GM12878 (cell line): ENCODE measurements around the gene PPIB. TPM values are rescaled to one million over a fixed set of nuclear protein-coding genes. Genes with fewer than 3 reads are reported as not detected.

ENCODE experiments used
- ATAC-seq: fragments of 200-7000 bp; cut with Tn5 transposase; 3 replicates; pipeline ENCODE4 v1.9.1; 2020; ENCODE audit warnings: mild to moderate bottlenecking, moderate library complexity
- BruUV-seq: library from RNA; stranded (reverse); fragments of 400-500 nt; replicated peaks from 2 replicates; lab custom pipeline; 2021; lab: Mats Ljungman, UMichigan
- CTCF ChIA-PET: fragments of 300-600 bp; sonication (Branson Sonifier 250); formaldehyde crosslinking; extraction: SDS; loops from one replicate; lab custom pipeline; 2021; ENCODE audit warnings: inconsistent platforms; lab: Yijun Ruan, JAX
- POLR2A ChIA-PET: fragments of 350-600 bp; formaldehyde crosslinking; extraction: SDS; loops from one replicate; lab custom pipeline; 2021; ENCODE audit warnings: inconsistent platforms; lab: Charles Lee
- RAD21 ChIA-PET: fragments of 300-600 bp; sonication (Branson Sonifier 250); formaldehyde crosslinking; loops from one replicate; lab custom pipeline; 2023; ENCODE audit warnings: antibody characterized with exemption; ENCODE audit not compliant: unreplicated experiment; lab: Charles Lee
- SMC1A ChIA-PET: fragments of 300-600 bp; sonication (Branson Sonifier 250); formaldehyde crosslinking; loops from one replicate; lab custom pipeline; 2023; ENCODE audit not compliant: unreplicated experiment, uncharacterized antibody; lab: Charles Lee
- DNase-seq: peaks from one replicate; pipeline ENCODE4 v3.0.0-alpha.2; 2011; ENCODE audit warnings: low read depth, low spot score
- FAIRE-seq: peaks from 3 replicates; lab custom pipeline; 2011; peaks lifted over from hg19 to GRCh38; lab: Jason Lieb, UNC
- H2AFZ ChIP-seq: 2 replicates; pipeline ENCODE4 v1.6.0; 2011; ENCODE audit warnings: low read depth, low read length, control low read depth; ENCODE audit not compliant: control insufficient read depth
- H3K27ac ChIP-seq: 2 replicates; pipeline ENCODE4 v1.5.1; 2011; ENCODE audit warnings: control low read depth; ENCODE audit not compliant: control insufficient read depth, insufficient read depth
- H3K27me3 ChIP-seq, 2 experiments: replicated peaks in 1 of 2; 2 replicates each; pipeline versions ENCODE4 v1.6.0 to v1.6.1; 2011; ENCODE audit warnings: low read length in 1 of 2; ENCODE audit not compliant: control insufficient read depth in 2 of 2, insufficient read depth in 2 of 2
- H3K36me3 ChIP-seq, 2 experiments: 2 replicates each; pipeline ENCODE4 v1.5.1; 2011; ENCODE audit warnings: low read length in 1 of 2; ENCODE audit not compliant: control insufficient read depth in 2 of 2, insufficient read depth in 2 of 2
- H3K4me1 ChIP-seq: 2 replicates; pipeline ENCODE4 v1.6.1; 2011; ENCODE audit warnings: mild to moderate bottlenecking, low read length, moderate library complexity, mixed read lengths; ENCODE audit not compliant: control insufficient read depth, insufficient read depth
- H3K4me2 ChIP-seq: 2 replicates; pipeline ENCODE4 v1.6.0; 2011; ENCODE audit warnings: control low read depth; ENCODE audit not compliant: control insufficient read depth, insufficient read depth
- H3K4me3 ChIP-seq: fragments of 200-600 bp; sonication (generic); 2 replicates; pipeline ENCODE4 v1.5.1; 2016
- H3K79me2 ChIP-seq: 2 replicates; pipeline ENCODE4 v1.6.0; 2011; ENCODE audit warnings: low read length; ENCODE audit not compliant: control insufficient read depth, insufficient read depth
- H3K9ac ChIP-seq: 2 replicates; pipeline ENCODE4 v1.8.0; 2011; ENCODE audit warnings: low read length, control low read depth, mixed read lengths; ENCODE audit not compliant: control insufficient read depth, insufficient read depth
- H3K9me3 ChIP-seq: replicated peaks from 3 replicates; pipeline ENCODE4 v1.5.1; 2011; ENCODE audit warnings: mild to moderate bottlenecking, low read length; ENCODE audit not compliant: control insufficient read depth, insufficient read depth
- H4K20me1 ChIP-seq: 2 replicates; pipeline ENCODE4 v1.6.0; 2011; ENCODE audit not compliant: control insufficient read depth, insufficient read depth
- ASH2L ChIP-seq: fragments of 300-600, 200-600 bp; sonication (generic); IDR thresholded peaks from 2 replicates; pipeline ENCODE4 v1.6.1; 2017; ENCODE audit warnings: low read depth, mild to moderate bottlenecking, borderline replicate concordance
- ATF7 ChIP-seq: fragments of 450-650 bp; IDR thresholded peaks from 2 replicates; pipeline ENCODE4 v1.6.1; 2016; ENCODE audit warnings: low read depth, mild to moderate bottlenecking
- CHD4 ChIP-seq: fragments of 200-600 bp; sonication (generic); IDR thresholded peaks from 2 replicates; pipeline ENCODE4 v1.6.1; 2016; ENCODE audit warnings: mild to moderate bottlenecking
- EZH2 ChIP-seq: IDR thresholded peaks from 2 replicates; pipeline ENCODE4 v1.6.1; 2012; ENCODE audit warnings: low read depth, mild to moderate bottlenecking, control low read depth, inconsistent platforms, low read length, borderline replicate concordance; ENCODE audit not compliant: control insufficient read depth
- NBN ChIP-seq: fragments of 450-650 bp; IDR thresholded peaks from 2 replicates; pipeline ENCODE4 v1.6.1; 2016
- NFIC ChIP-seq: IDR thresholded peaks from 2 replicates; pipeline ENCODE4 v1.6.1; 2012; ENCODE audit warnings: low read depth, mild to moderate bottlenecking, inconsistent platforms, low read length, moderate library complexity
- NR2F1 ChIP-seq: fragments of 450-650 bp; conservative IDR thresholded peaks from 2 replicates; pipeline ENCODE4 v1.6.1; 2017; ENCODE audit warnings: mild to moderate bottlenecking
- RUNX3 ChIP-seq: IDR thresholded peaks from 2 replicates; pipeline ENCODE4 v1.6.1; 2012; ENCODE audit warnings: low read length, inconsistent platforms
- SIN3A ChIP-seq: IDR thresholded peaks from 2 replicates; pipeline ENCODE4 v1.6.1; 2012; ENCODE audit warnings: low read depth, low read length, improper control_type of control experiment
- SIX5 ChIP-seq: IDR thresholded peaks from 2 replicates; pipeline ENCODE4 v1.6.1; 2011; ENCODE audit warnings: mild to moderate bottlenecking, low read depth, low read length, moderate library complexity; ENCODE audit not compliant: severe bottlenecking
- SREBF2 ChIP-seq: IDR thresholded peaks from 2 replicates; pipeline ENCODE4 v1.6.1; 2012; ENCODE audit warnings: mild to moderate bottlenecking, low read length
- STAT1 ChIP-seq: fragments of 450-650 bp; conservative IDR thresholded peaks from 2 replicates; pipeline ENCODE4 v1.6.1; 2014; ENCODE audit warnings: antibody characterized with exemption, mild to moderate bottlenecking
- TBL1XR1 ChIP-seq: IDR thresholded peaks from 2 replicates; pipeline ENCODE4 v1.6.1; 2012; ENCODE audit warnings: low read depth, low read length, improper control_type of control experiment
- TCF7 ChIP-seq: IDR thresholded peaks from 2 replicates; pipeline ENCODE4 v1.6.1; 2014; ENCODE audit warnings: antibody characterized with exemption, borderline replicate concordance
- WRNIP1 ChIP-seq: IDR thresholded peaks from 2 replicates; pipeline ENCODE4 v1.6.1; 2011; ENCODE audit warnings: low read depth, low read length, improper control_type of control experiment, borderline replicate concordance
- YY1 ChIP-seq: IDR thresholded peaks from 2 replicates; pipeline ENCODE4 v1.6.1; 2011; ENCODE audit warnings: low read depth, mild to moderate bottlenecking, low read length
- ZNF217 ChIP-seq: fragments of 450-650 bp; IDR thresholded peaks from 2 replicates; pipeline ENCODE4 v1.6.1; 2017; ENCODE audit warnings: antibody characterized with exemption, mild to moderate bottlenecking
- in situ Hi-C: fragments of 300-500 bp; cut with MboI; formaldehyde crosslinking; loops from 9 replicates; pipeline ENCODE4 v1.14.3; 2018; ENCODE audit warnings: mixed read lengths
- intact Hi-C: fragments of 100-400 bp; cut with micrococcal nuclease; formaldehyde crosslinking; loops from one replicate; pipeline ENCODE4 v1.14.2; 2022; ENCODE audit not compliant: unreplicated experiment
- polyA plus RNA-seq, 11 experiments: library from polyadenylated mRNA; depleted of rRNA in 4 of 11; unstranded in 6 of 11; stranded (reverse) in 5 of 11; fragments of >200 nt; fragmentation: Nextera tagmentation in 4 of 11; fragmentation: Illumina TruSeq in 1 of 11; extraction: Ambion mirVana in 4 of 11; extraction: Trizol in 1 of 11; gene quantifications; 1 replicate in 1 of 11; 2 replicates in 10 of 11; pipeline versions ENCODE4 v1.2.1 to v1.2.3, GENCODE V29; 2011 to 2016; ENCODE audit warnings: inconsistent platforms in 2 of 11, missing spikeins in 2 of 11, low read depth in 1 of 11
- total RNA-seq, 4 experiments: library from RNA; depleted of rRNA in 3 of 4; stranded (reverse); fragments of >200 nt in 3 of 4; fragmentation: Illumina TruSeq in 1 of 4; extraction: Trizol in 1 of 4; gene quantifications; 2 replicates each; pipeline versions ENCODE4 v1.2.1 to v1.2.3, GENCODE V29; 2013 to 2021
- TF ChIP-seq, protein P1 (sequence below): IDR thresholded peaks from 2 replicates; pipeline ENCODE4 v1.6.1; 2012; ENCODE audit warnings: low read depth, low read length, improper control_type of control experiment
- TF ChIP-seq, protein P2 (sequence below): fragments of 450-650 bp; formaldehyde crosslinking; IDR thresholded peaks from 2 replicates; pipeline ENCODE4 v1.4.0; 2020; ENCODE audit warnings: mild to moderate bottlenecking, moderate library complexity
- TF ChIP-seq, protein P3 (sequence below): fragments of 450-650 bp; conservative IDR thresholded peaks from 2 replicates; pipeline ENCODE4 v1.6.1; 2017; ENCODE audit warnings: mild to moderate bottlenecking, moderate library complexity

The PPIB gene
- total and polyA plus RNA-seq, 10 of the 15 experiments (the other 5 are each of a cell fraction or from before 2014, with no cell fraction given): 344 to 936 (median 508) TPM

DNA sequence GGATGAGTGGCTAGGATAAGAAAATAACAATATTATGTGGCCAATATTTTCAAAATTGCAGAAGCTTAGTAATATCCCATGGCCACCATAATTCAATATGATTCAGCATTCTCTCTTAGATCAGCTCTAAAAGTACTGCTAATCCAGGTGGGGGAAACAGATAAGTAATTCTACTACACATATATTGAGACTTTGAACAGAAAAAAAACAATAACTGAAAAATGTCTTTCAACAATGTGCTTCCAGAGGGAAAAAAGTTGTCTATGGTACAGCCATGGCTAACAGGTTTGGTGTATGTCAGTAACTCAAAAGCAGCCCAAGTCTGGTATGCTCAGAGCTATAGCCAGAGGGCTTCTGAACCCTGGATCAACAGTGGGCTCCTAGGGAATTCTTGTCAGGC is 42.4 kb upstream of the PPIB start:
- intact Hi-C loops: loop anchor here (5.0 to 10.0 kb wide), 3 partner anchors 450 to 522 kb away; no protein-coding TSS in a partner anchor

More for the DNA sequence above, 42.4 kb upstream of the PPIB start:
- CTCF ChIA-PET: interaction anchor here (0.9 to 1.6 kb wide), 4 partner anchors 26 to 523 kb away, joined by 3 to 5 read pairs (median 3); no protein-coding TSS in a partner anchor
- no peaks in the 10 kb centered on the region for H3K27me3 ChIP-seq
- H3K79me2 ChIP-seq: no peaks in the 10 kb centered on the region
- SMC1A ChIA-PET: interaction anchor here (0.9 kb wide), 1 partner anchor 222 kb away, joined by 3 read pairs; no protein-coding TSS in a partner anchor
- no peak overlapping the region for H3K9ac ChIP-seq
- H3K4me2 ChIP-seq: no peak overlapping the region
- H3K4me1 ChIP-seq: no peaks in the 10 kb centered on the region
- TF ChIP-seq EZH2 (no peak), NFIC (no peak), SIN3A (no peak), YY1 (no peak), TCF7 (no peak), WRNIP1 (no peak), STAT1 (no peak), TBL1XR1 (no peak), SREBF2 (no peak), ASH2L (no peak), SIX5 (no peak), ATF7 (no peak), ZNF217 (no peak), RUNX3 (no peak), CHD4 (no peak), NBN (no peak), NR2F1 (no peak)
- TF ChIP-seq, protein P1, sequence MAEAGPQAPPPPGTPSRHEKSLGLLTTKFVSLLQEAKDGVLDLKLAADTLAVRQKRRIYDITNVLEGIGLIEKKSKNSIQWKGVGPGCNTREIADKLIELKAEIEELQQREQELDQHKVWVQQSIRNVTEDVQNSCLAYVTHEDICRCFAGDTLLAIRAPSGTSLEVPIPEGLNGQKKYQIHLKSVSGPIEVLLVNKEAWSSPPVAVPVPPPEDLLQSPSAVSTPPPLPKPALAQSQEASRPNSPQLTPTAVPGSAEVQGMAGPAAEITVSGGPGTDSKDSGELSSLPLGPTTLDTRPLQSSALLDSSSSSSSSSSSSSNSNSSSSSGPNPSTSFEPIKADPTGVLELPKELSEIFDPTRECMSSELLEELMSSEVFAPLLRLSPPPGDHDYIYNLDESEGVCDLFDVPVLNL: no peak
- TF ChIP-seq, protein P2, sequence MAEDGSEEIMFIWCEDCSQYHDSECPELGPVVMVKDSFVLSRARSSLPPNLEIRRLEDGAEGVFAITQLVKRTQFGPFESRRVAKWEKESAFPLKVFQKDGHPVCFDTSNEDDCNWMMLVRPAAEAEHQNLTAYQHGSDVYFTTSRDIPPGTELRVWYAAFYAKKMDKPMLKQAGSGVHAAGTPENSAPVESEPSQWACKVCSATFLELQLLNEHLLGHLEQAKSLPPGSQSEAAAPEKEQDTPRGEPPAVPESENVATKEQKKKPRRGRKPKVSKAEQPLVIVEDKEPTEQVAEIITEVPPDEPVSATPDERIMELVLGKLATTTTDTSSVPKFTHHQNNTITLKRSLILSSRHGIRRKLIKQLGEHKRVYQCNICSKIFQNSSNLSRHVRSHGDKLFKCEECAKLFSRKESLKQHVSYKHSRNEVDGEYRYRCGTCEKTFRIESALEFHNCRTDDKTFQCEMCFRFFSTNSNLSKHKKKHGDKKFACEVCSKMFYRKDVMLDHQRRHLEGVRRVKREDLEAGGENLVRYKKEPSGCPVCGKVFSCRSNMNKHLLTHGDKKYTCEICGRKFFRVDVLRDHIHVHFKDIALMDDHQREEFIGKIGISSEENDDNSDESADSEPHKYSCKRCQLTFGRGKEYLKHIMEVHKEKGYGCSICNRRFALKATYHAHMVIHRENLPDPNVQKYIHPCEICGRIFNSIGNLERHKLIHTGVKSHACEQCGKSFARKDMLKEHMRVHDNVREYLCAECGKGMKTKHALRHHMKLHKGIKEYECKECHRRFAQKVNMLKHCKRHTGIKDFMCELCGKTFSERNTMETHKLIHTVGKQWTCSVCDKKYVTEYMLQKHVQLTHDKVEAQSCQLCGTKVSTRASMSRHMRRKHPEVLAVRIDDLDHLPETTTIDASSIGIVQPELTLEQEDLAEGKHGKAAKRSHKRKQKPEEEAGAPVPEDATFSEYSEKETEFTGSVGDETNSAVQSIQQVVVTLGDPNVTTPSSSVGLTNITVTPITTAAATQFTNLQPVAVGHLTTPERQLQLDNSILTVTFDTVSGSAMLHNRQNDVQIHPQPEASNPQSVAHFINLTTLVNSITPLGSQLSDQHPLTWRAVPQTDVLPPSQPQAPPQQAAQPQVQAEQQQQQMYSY: no peak
- TF ChIP-seq, protein P3, sequence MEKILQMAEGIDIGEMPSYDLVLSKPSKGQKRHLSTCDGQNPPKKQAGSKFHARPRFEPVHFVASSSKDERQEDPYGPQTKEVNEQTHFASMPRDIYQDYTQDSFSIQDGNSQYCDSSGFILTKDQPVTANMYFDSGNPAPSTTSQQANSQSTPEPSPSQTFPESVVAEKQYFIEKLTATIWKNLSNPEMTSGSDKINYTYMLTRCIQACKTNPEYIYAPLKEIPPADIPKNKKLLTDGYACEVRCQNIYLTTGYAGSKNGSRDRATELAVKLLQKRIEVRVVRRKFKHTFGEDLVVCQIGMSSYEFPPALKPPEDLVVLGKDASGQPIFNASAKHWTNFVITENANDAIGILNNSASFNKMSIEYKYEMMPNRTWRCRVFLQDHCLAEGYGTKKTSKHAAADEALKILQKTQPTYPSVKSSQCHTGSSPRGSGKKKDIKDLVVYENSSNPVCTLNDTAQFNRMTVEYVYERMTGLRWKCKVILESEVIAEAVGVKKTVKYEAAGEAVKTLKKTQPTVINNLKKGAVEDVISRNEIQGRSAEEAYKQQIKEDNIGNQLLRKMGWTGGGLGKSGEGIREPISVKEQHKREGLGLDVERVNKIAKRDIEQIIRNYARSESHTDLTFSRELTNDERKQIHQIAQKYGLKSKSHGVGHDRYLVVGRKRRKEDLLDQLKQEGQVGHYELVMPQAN: no peak
- H2AFZ ChIP-seq: no peak overlapping the region
- H3K27ac ChIP-seq: no peak overlapping the region
- FAIRE-seq (no peak), ATAC-seq (no peak), DNase-seq (no peak)
- no TSS peak for BruUV-seq
- in situ Hi-C loops: loop anchor here (25.0 kb wide), 1 partner anchor 457 kb away; no protein-coding TSS in a partner anchor
- no peak overlapping the region for H3K4me3 ChIP-seq
- POLR2A ChIA-PET: no interaction called here
- H4K20me1 ChIP-seq: no peaks in the 10 kb centered on the region
- RAD21 ChIA-PET: no interaction called here
- no peaks in the 10 kb centered on the region for H3K9me3 ChIP-seq
- H3K36me3 ChIP-seq: peaks cover 3 to 10% of the 10 kb centered on the region in 2 experiments; a peak in 3 of 4 replicates
